Mucosa of stomach (tissue), 1 donor: Measurements from ENCODE around the gene CNTNAP2.

Experiments
- H3K27me3 ChIP-seq: one replicate; pipeline ENCODE4 v1.7.0; 2013; ENCODE audit warnings: mild to moderate bottlenecking, low read length; ENCODE audit not compliant: control insufficient read depth, insufficient read depth
- H3K36me3 ChIP-seq: one replicate; pipeline ENCODE4 v1.7.0; 2013; ENCODE audit warnings: low read length; ENCODE audit not compliant: control insufficient read depth, insufficient read depth
- H3K4me1 ChIP-seq: one replicate; pipeline ENCODE4 v1.7.0; 2013; ENCODE audit warnings: mild to moderate bottlenecking, low read length; ENCODE audit not compliant: control insufficient read depth, insufficient read depth
- H3K4me3 ChIP-seq: one replicate; pipeline ENCODE4 v1.7.0; 2013; ENCODE audit warnings: low read length
- H3K9ac ChIP-seq: one replicate; pipeline ENCODE4 v1.7.0; 2013; ENCODE audit warnings: mild to moderate bottlenecking, low read length, moderate library complexity
- H3K9me3 ChIP-seq: one replicate; pipeline ENCODE4 v1.7.0; 2013; ENCODE audit warnings: mild to moderate bottlenecking, low read length, moderate library complexity; ENCODE audit not compliant: control insufficient read depth
- donor health status: Pancreatic carcinoma.

CNTNAP2 gene

DNA sequence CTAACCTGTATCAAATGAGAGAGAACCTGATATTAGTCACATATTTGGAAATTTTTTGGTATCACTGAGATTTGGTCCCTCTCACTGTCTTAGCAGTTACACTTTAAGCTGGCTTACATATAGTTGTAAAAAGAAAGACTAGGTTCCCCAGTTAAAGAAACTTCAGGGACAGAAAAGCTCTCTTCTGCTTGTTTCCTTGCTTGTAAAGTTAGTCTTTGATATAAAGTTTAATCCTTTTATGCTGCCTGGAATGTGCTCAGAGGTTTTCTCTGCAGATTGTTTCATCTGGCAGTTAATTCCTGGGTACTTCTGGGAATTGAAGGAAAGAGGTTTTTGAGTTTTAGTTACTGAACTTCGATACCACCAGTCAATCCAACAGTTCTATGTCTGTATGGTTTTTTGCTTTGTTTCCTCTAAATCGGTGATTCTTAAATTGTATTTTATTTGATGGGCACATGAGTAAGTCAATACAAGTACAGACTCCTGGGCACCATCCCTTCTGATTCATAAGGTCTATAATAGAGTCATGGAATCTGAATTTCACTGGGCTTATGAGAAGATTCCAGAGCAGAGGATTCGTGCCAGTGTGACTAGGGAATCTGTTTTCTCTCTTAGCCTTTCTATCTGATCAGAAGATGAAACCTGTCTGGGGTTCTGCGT is 1393.1 kb downstream of the CNTNAP2 start:
- no peaks in the 10 kb centered on the region for H3K9me3 ChIP-seq
- no peaks in the 10 kb centered on the region for H3K27me3 ChIP-seq
- H3K9ac ChIP-seq, result no peak overlapping the region

GRCh38 chr7:147510201-147510542 is 1393.6 kb downstream of the CNTNAP2 start:
- H3K4me3 ChIP-seq, result no peak overlapping the region
- H3K4me1 ChIP-seq, result no peaks in the 10 kb centered on the region
- H3K9ac ChIP-seq, result no peak overlapping the region
- no peaks in the 10 kb centered on the region for H3K9me3 ChIP-seq
- no peaks in the 10 kb centered on the region for H3K36me3 ChIP-seq
- H3K27me3 ChIP-seq, result no peaks in the 10 kb centered on the region

More for the DNA sequence above, 1393.1 kb downstream of the CNTNAP2 start:
- Histone ChIP-seq H3K4me1 (no peaks in the 10 kb centered on the region), H3K4me3 (no peak overlapping the region), H3K36me3 (no peaks in the 10 kb centered on the region)

- H3K9me3 ChIP-seq, result no peaks in the 10 kb centered on the region
- no peaks in the 10 kb centered on the region for H3K36me3 ChIP-seq
- H3K9ac ChIP-seq, result no peak overlapping the region
- H3K4me1 ChIP-seq, result no peaks in the 10 kb centered on the region
- H3K4me3 ChIP-seq, result no peak overlapping the region
- no peaks in the 10 kb centered on the region for H3K27me3 ChIP-seq
Observed at GRCh38 chr7:147510923-147511322, 1394.3 kb downstream of the CNTNAP2 start.

GRCh38 chr7:147513451-147513850 is 1396.8 kb downstream of the CNTNAP2 start:
- Histone ChIP-seq H3K9ac (no peak overlapping the region), H3K9me3 (no peaks in the 10 kb centered on the region), H3K4me3 (no peak overlapping the region), H3K4me1 (no peaks in the 10 kb centered on the region), H3K36me3 (no peaks in the 10 kb centered on the region), H3K27me3 (no peaks in the 10 kb centered on the region)

DNA sequence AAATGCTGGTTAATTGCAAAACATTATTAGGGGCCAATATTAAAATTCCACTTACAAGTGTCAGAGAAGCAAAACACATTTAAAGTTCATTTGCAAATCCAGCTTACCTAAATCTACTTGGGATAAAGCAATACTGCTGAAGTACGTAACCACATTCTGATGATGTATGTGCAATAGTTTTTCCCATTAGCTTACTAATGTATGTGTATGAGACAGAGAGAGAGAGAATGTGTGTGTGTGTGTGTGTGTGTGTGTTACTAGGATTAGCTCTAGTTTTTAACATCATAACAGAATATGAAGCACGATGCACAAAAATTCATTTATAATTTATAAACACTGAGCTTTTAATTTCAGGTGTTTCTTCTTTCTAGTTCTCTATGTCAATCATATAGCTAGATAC is 1399.8 kb downstream of the CNTNAP2 start:
- Histone ChIP-seq H3K9ac (no peak overlapping the region), H3K36me3 (no peaks in the 10 kb centered on the region), H3K4me3 (no peak overlapping the region), H3K27me3 (no peaks in the 10 kb centered on the region), H3K4me1 (no peaks in the 10 kb centered on the region), H3K9me3 (no peaks in the 10 kb centered on the region)

GRCh38 chr7:147519062-147519461 is 1402.5 kb downstream of the CNTNAP2 start:
- H3K9ac ChIP-seq, result no peak overlapping the region
- H3K36me3 ChIP-seq, result no peaks in the 10 kb centered on the region
- H3K4me3 ChIP-seq, result no peak overlapping the region
- no peaks in the 10 kb centered on the region for H3K27me3 ChIP-seq
- no peaks in the 10 kb centered on the region for H3K4me1 ChIP-seq
- no peaks in the 10 kb centered on the region for H3K9me3 ChIP-seq

- no peaks in the 10 kb centered on the region for H3K27me3 ChIP-seq
- no peaks in the 10 kb centered on the region for H3K36me3 ChIP-seq
- H3K9ac ChIP-seq, result no peak overlapping the region
- H3K9me3 ChIP-seq, result no peaks in the 10 kb centered on the region
- H3K4me3 ChIP-seq, result no peak overlapping the region
- H3K4me1 ChIP-seq, result no peaks in the 10 kb centered on the region
Observed at GRCh38 chr7:147523056-147523455, 1406.5 kb downstream of the CNTNAP2 start.

GRCh38 chr7:147524726-147525250 is 1408.2 kb downstream of the CNTNAP2 start:
- Histone ChIP-seq H3K9me3 (no peaks in the 10 kb centered on the region), H3K27me3 (no peaks in the 10 kb centered on the region), H3K4me1 (no peaks in the 10 kb centered on the region), H3K9ac (no peak overlapping the region), H3K36me3 (no peaks in the 10 kb centered on the region), H3K4me3 (no peak overlapping the region)

DNA sequence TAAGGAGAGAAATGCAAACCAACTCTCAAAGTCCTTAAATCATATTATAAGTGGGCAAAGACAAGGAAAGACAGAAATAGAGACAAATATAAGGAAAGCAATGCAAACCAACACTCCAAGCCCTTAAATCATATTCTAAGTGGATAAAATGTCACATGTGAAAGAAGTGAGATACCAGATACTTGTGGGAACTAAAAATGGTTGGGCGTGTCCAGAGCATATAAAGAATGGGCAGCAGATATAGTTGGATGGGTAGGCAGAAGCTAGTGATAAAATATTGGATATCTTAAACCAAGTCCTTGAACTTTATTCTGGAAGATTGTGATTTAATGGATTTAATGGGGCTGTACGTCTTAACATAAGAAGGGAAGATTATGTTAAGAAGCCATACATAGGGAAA is 1408.7 kb downstream of the CNTNAP2 start:
- Histone ChIP-seq H3K4me1 (no peaks in the 10 kb centered on the region), H3K36me3 (no peaks in the 10 kb centered on the region), H3K9ac (no peak overlapping the region), H3K27me3 (no peaks in the 10 kb centered on the region), H3K4me3 (no peak overlapping the region), H3K9me3 (no peaks in the 10 kb centered on the region)

DNA sequence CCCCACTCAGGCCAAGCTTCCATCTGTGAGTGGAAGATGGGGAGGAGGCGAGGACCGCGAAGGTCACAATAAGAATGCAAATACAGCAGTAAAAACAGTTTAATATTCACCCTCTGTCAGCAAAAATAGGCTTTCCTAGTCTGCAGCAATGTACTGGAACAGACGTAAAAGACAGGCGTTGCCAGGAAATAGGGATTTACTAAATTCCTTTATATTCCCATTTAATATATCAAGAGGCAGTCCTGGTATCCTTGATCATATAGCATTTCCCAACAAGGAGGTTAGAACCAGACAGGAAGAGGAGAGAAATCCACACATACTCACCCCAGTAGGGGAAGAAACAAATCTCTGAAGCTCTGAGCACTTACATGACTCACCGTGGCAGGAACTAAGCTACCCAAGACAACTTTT is 1419.1 kb downstream of the CNTNAP2 start:
- no peak overlapping the region for H3K9ac ChIP-seq
- H3K9me3 ChIP-seq, result no peaks in the 10 kb centered on the region
- H3K4me3 ChIP-seq, result no peak overlapping the region
- H3K4me1 ChIP-seq, result no peaks in the 10 kb centered on the region
- H3K27me3 ChIP-seq, result no peaks in the 10 kb centered on the region
- no peaks in the 10 kb centered on the region for H3K36me3 ChIP-seq

- Histone ChIP-seq H3K27me3 (no peaks in the 10 kb centered on the region), H3K9ac (no peak overlapping the region), H3K9me3 (no peaks in the 10 kb centered on the region), H3K4me1 (no peaks in the 10 kb centered on the region), H3K4me3 (no peak overlapping the region), H3K36me3 (no peaks in the 10 kb centered on the region)
Observed at GRCh38 chr7:147539685-147540084, 1423.1 kb downstream of the CNTNAP2 start.

GRCh38 chr7:147540743-147541142 is 1424.1 kb downstream of the CNTNAP2 start:
- H3K27me3 ChIP-seq, result no peaks in the 10 kb centered on the region

DNA sequence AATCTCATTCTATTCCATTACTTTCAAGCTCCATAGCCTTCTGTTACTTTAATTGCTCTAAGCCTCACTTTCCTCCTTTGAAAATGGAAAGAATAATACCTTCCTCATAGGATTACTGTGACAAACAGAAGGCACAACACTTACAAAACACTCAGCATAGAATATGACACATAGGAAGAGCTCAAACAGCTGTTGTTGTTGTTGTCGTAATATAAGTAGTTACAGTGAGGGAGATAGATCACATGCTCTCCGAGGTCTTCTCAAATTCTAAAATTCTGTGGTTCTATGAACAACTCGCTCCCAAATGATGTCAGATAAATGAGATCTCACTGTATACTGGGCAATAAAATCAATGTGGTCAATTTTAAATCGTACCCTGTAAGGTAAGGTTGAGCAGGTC is 1424.7 kb downstream of the CNTNAP2 start:
- H3K4me1 ChIP-seq, result no peaks in the 10 kb centered on the region
- no peaks in the 10 kb centered on the region for H3K36me3 ChIP-seq
- H3K27me3 ChIP-seq, result no peaks in the 10 kb centered on the region
- no peak overlapping the region for H3K4me3 ChIP-seq
- H3K9me3 ChIP-seq, result no peaks in the 10 kb centered on the region
- H3K9ac ChIP-seq, result no peak overlapping the region

More at GRCh38 chr7:147540743-147541142, 1424.1 kb downstream of the CNTNAP2 start:
- Histone ChIP-seq H3K9me3 (no peaks in the 10 kb centered on the region), H3K4me1 (no peaks in the 10 kb centered on the region), H3K4me3 (no peak overlapping the region), H3K9ac (no peak overlapping the region), H3K36me3 (no peaks in the 10 kb centered on the region)
